Activated naive CD4-positive, alpha-beta T cell treated with anti-CD3 and anti-CD28 coated beads, Interleukin-2, amount 10 ng/mL, durations not matched to agents 7 days and 5 days (primary cell): Measurements from ENCODE around the gene ZNF385D.

Experiments
- CTCF ChIA-PET: fragments of 350-600 bp; sonication (Branson Sonifier 250); formaldehyde crosslinking; loops from one replicate; lab custom pipeline; 2021; ENCODE audit warnings: antibody characterized with exemption; lab: Charles Lee
- DNase-seq: peaks from one replicate; pipeline ENCODE4 v3.0.0-alpha.2; 2020
- H3K27ac Mint-ChIP-seq: one replicate; pipeline ENCODE4 v1.8.0; 2021; ENCODE audit warnings: mild to moderate bottlenecking, moderate library complexity, mixed read lengths
- H3K27me3 Mint-ChIP-seq: one replicate; pipeline ENCODE4 v1.8.0; 2021; ENCODE audit warnings: mild to moderate bottlenecking, mixed read lengths
- H3K36me3 Mint-ChIP-seq: one replicate; pipeline ENCODE4 v1.8.0; 2021; ENCODE audit warnings: mixed read lengths
- H3K4me1 Mint-ChIP-seq: one replicate; pipeline ENCODE4 v1.8.0; 2021; ENCODE audit warnings: mixed read lengths
- H3K4me3 Mint-ChIP-seq: one replicate; pipeline ENCODE4 v1.8.0; 2021; ENCODE audit warnings: mild to moderate bottlenecking, moderate library complexity, mixed read lengths
- H3K9me3 Mint-ChIP-seq: one replicate; pipeline ENCODE4 v1.8.0; 2021; ENCODE audit warnings: mixed read lengths

Gene ZNF385D

GRCh38 chr3:21561472-21561871, 189.5 kb downstream of the ZNF385D start:
- H3K9me3 Mint-ChIP-seq: peaks cover 29% of the 10 kb centered on the region
- no peak overlapping the region for H3K27ac Mint-ChIP-seq
- H3K4me1 Mint-ChIP-seq: no peaks in the 10 kb centered on the region
- CTCF ChIA-PET: no interaction called here
- H3K27me3 Mint-ChIP-seq: no peaks in the 10 kb centered on the region
- no peak for DNase-seq
- H3K4me3 Mint-ChIP-seq: no peak overlapping the region
- H3K36me3 Mint-ChIP-seq: no peaks in the 10 kb centered on the region

GRCh38 chr3:21551019-21551418, 200.0 kb downstream of the ZNF385D start:
- CTCF ChIA-PET: no interaction called here
- Mint-ChIP-seq H3K36me3 (no peaks in the 10 kb centered on the region), H3K27ac (no peak overlapping the region), H3K4me3 (no peak overlapping the region), H3K9me3 (peaks cover 6% of the 10 kb centered on the region), H3K4me1 (no peaks in the 10 kb centered on the region), H3K27me3 (no peaks in the 10 kb centered on the region)
- no peak for DNase-seq

DNA sequence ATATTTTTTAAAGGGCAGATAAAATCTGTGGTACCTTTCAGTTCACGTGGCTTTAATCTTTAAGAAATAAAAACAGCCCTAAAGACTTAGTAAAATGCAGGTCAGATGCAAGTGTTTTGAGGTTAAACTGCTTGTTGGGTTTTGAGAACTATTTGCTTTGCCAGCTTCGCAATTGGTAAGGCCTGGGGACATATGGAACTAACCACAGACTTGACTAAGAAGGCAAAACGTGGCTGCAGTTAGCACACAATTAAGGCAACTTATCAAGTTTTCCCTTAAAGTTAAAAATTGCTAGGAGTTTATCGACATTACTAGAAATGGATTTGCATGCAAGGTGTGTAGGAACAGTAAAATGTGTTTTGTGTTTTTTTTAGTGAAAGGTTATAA, 206.9 kb downstream of the ZNF385D start:
- Mint-ChIP-seq H3K4me1 (no peaks in the 10 kb centered on the region), H3K27me3 (no peaks in the 10 kb centered on the region), H3K9me3 (peaks cover 10% of the 10 kb centered on the region), H3K4me3 (no peak overlapping the region), H3K36me3 (no peaks in the 10 kb centered on the region), H3K27ac (no peak overlapping the region)
- no peak for DNase-seq
- CTCF ChIA-PET: no interaction called here

GRCh38 chr3:21543380-21544075, 207.5 kb downstream of the ZNF385D start:
- H3K27me3 Mint-ChIP-seq: no peaks in the 10 kb centered on the region
- no peaks in the 10 kb centered on the region for H3K4me1 Mint-ChIP-seq
- no peak for DNase-seq
- peaks cover 10% of the 10 kb centered on the region for H3K9me3 Mint-ChIP-seq
- CTCF ChIA-PET: no interaction called here
- no peak overlapping the region for H3K4me3 Mint-ChIP-seq
- H3K36me3 Mint-ChIP-seq: no peaks in the 10 kb centered on the region
- H3K27ac Mint-ChIP-seq: no peak overlapping the region

DNA sequence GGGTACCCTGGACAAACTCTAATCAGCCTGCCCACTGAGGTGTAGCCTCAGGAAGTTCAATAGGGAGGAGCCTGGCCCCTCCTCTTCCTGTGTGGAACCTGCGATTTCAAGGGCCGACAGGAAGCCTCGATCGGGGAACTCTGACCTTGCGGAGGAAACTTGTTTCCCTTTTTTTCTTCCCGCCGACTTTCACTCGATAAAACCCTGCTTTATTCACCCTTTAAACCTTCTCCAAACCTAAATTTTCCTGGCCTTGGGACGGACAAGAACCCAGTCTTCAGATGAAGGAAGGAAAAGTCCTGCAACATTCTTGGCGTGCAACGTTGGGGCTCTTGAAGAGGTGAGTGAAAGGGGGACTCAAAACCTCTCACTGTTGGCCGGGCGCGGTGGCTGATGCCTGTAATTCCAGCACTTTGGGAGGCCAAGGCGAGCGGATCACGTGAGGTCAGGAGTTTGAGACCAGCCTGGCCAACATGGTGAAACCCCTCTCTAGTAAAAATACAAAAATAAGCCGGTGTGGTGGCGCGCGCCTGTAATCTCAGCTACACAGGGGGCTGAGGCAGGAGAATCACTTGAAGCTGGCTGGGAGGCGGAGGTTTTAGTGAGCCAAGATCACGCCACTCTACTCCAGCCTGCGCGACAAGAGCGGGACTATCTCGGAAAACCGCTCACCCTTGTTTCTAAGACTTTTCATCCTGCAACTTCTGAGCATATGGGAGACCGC, 208.2 kb downstream of the ZNF385D start:
- Mint-ChIP-seq H3K9me3 (peaks cover 7% of the 10 kb centered on the region), H3K4me3 (no peak overlapping the region), H3K27me3 (no peaks in the 10 kb centered on the region), H3K36me3 (no peaks in the 10 kb centered on the region), H3K27ac (no peak overlapping the region), H3K4me1 (no peaks in the 10 kb centered on the region)
- CTCF ChIA-PET: no interaction called here
- DNase-seq: no peak

GRCh38 chr3:21540265-21540664, 210.7 kb downstream of the ZNF385D start:
- CTCF ChIA-PET: no interaction called here
- H3K9me3 Mint-ChIP-seq: peaks cover 7% of the 10 kb centered on the region
- H3K36me3 Mint-ChIP-seq: no peaks in the 10 kb centered on the region
- H3K4me1 Mint-ChIP-seq: no peaks in the 10 kb centered on the region
- DNase-seq: no peak
- no peaks in the 10 kb centered on the region for H3K27me3 Mint-ChIP-seq
- H3K4me3 Mint-ChIP-seq: no peak overlapping the region
- H3K27ac Mint-ChIP-seq: no peak overlapping the region

- Mint-ChIP-seq H3K27me3 (no peaks in the 10 kb centered on the region), H3K36me3 (no peaks in the 10 kb centered on the region), H3K4me3 (no peak overlapping the region), H3K9me3 (peaks cover 3% of the 10 kb centered on the region), H3K27ac (no peak overlapping the region), H3K4me1 (no peaks in the 10 kb centered on the region)
- CTCF ChIA-PET: no interaction called here
- no peak for DNase-seq
These were observed 216.5 kb downstream of the ZNF385D start for GRCh38 chr3:21534462-21534861.

DNA sequence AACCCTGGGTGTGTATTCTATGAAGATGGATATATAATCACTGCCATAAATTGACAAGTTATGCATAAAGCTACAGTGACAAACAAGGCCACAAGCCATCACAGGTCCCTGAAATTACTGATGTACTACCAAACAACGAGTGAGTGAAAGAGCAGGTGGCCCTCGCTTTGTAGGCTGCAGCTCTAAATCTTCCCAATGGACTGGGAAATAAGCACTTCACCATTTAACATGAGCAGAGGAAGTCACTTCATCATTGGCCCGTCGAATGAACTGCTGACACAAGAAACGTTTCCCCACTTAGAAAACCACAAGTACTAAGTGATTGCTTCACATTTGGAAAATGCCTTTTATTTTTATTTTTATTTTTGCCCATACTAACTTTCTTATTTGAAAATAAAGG, 218.0 kb downstream of the ZNF385D start:
- DNase-seq: no peak
- Mint-ChIP-seq H3K4me3 (no peak overlapping the region), H3K27me3 (no peaks in the 10 kb centered on the region), H3K27ac (no peak overlapping the region), H3K36me3 (no peaks in the 10 kb centered on the region), H3K9me3 (peaks cover 3% of the 10 kb centered on the region), H3K4me1 (no peaks in the 10 kb centered on the region)
- CTCF ChIA-PET: no interaction called here

- Mint-ChIP-seq H3K27me3 (no peaks in the 10 kb centered on the region), H3K4me1 (no peaks in the 10 kb centered on the region), H3K27ac (no peak overlapping the region), H3K4me3 (no peak overlapping the region), H3K36me3 (no peaks in the 10 kb centered on the region), H3K9me3 (peaks cover 3% of the 10 kb centered on the region)
- CTCF ChIA-PET: no interaction called here
- no peak for DNase-seq
These were observed 219.1 kb downstream of the ZNF385D start for GRCh38 chr3:21531909-21532308.

DNA sequence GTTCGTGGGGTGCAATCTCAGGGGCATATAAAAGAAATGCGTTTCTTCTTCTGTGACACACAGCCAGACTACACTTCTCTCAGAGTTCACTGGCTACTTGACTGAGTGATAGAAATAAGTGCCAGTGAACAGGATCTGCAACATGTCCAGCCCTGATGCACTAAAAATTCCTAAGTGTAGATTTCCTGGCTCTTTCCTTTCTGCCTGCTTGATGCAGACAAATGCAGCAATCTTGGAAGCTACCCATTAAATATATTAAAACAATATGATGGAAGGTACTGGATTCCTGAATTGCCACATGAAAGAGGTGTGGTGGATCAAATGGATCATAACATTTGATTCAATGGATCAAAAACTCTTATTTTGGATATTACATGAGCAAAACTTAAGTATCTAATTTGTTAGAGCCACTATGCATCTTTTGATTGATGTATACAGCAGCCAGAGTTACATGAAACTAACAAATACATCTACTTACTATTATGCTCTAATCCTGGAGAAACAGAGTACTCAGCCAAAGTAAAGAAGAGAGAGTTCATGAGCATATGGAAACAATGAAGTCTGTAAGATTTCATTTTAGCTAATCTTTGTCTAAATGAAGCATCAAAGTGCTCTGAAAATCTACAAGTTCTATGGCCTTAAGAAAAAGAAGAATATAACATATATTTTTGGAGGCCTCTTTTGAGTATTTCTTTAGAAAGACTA, 222.6 kb downstream of the ZNF385D start:
- Mint-ChIP-seq H3K4me3 (no peak overlapping the region), H3K9me3 (peaks cover 3% of the 10 kb centered on the region), H3K27me3 (no peaks in the 10 kb centered on the region), H3K36me3 (no peaks in the 10 kb centered on the region), H3K4me1 (no peaks in the 10 kb centered on the region), H3K27ac (no peak overlapping the region)
- CTCF ChIA-PET: no interaction called here
- DNase-seq: no peak

DNA sequence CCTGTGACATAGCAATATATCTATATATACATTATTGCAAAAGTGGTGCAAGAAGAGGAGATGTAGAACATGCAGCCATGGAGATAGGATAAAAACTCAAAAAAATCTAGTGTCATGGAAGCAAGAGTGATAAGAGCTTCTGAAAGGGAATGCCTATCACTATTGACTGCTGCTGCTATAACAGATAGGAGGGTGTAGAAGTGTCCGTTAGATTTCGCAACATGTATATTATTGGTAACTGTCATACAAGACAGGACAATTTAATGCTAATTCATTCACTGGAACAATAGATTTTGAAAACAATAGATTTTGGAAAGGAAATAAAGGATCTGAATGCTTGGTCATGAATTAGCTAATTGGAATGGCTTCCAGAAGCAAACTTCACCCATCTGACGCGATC, 224.5 kb downstream of the ZNF385D start:
- Mint-ChIP-seq H3K36me3 (no peaks in the 10 kb centered on the region), H3K4me3 (no peak overlapping the region), H3K4me1 (no peaks in the 10 kb centered on the region), H3K27me3 (no peaks in the 10 kb centered on the region), H3K27ac (no peak overlapping the region), H3K9me3 (peaks cover 3% of the 10 kb centered on the region)
- DNase-seq: no peak
- CTCF ChIA-PET: no interaction called here

- Mint-ChIP-seq H3K27ac (no peak overlapping the region), H3K27me3 (no peaks in the 10 kb centered on the region), H3K4me1 (no peaks in the 10 kb centered on the region), H3K36me3 (no peaks in the 10 kb centered on the region), H3K9me3 (no peaks in the 10 kb centered on the region), H3K4me3 (no peak overlapping the region)
- DNase-seq: no peak
- CTCF ChIA-PET: no interaction called here
These were observed 226.9 kb downstream of the ZNF385D start for GRCh38 chr3:21524133-21524532.

DNA sequence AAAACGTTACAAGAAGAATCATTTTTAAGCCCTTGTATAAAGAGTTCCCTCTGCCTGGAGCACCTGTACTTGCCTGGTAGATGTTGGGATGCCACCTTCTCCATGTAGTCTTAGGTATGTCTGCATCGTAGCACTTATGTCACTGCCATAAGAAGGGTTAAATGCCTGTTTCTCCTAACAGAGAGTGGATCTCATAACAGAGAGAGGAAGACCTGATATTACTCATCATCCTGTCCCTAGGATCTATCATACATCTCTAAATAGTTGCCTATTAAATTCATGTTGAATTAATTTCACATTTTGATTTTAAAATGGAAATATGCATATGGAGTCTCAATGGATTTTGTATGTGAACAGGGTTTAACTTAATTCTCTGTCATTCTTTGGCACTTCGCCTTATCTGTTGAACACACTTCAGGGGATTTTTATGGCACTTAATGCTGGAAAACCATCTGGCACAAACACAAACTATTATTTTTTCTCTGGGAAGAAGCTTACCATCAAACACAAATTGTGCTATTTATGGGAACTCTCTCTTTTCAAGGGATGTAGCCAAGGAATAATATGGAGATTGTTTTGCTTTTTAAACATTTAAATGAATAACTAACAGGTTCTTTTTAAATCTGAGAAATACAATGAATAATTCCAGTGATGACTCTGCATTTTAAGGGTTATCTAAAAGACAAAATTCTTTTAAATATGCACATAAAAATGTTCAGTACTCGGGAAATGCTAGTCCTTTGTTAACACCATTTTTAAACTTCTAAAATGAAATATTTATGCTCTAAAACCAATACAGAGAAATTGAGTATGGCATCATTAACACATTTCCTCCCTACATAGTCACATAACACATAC, 230.7 kb downstream of the ZNF385D start:
- no peak overlapping the region for H3K27ac Mint-ChIP-seq
- no peaks in the 10 kb centered on the region for H3K4me1 Mint-ChIP-seq
- no peaks in the 10 kb centered on the region for H3K36me3 Mint-ChIP-seq
- H3K4me3 Mint-ChIP-seq: no peak overlapping the region
- no peak for DNase-seq
- H3K9me3 Mint-ChIP-seq: no peaks in the 10 kb centered on the region
- H3K27me3 Mint-ChIP-seq: no peaks in the 10 kb centered on the region
- CTCF ChIA-PET: no interaction called here

- no peak overlapping the region for H3K27ac Mint-ChIP-seq
- CTCF ChIA-PET: no interaction called here
- H3K9me3 Mint-ChIP-seq: peaks cover 2% of the 10 kb centered on the region
- H3K36me3 Mint-ChIP-seq: no peaks in the 10 kb centered on the region
- H3K4me1 Mint-ChIP-seq: no peaks in the 10 kb centered on the region
- no peaks in the 10 kb centered on the region for H3K27me3 Mint-ChIP-seq
- no peak overlapping the region for H3K4me3 Mint-ChIP-seq
- DNase-seq: no peak
These were observed 233.8 kb downstream of the ZNF385D start for GRCh38 chr3:21517184-21517583.
